ENCODE measurements around the gene TUBE1.
A peak's percentile ranks its signal among the peaks of the same experiment; 100 is the strongest.

Gene TUBE1

DNA sequence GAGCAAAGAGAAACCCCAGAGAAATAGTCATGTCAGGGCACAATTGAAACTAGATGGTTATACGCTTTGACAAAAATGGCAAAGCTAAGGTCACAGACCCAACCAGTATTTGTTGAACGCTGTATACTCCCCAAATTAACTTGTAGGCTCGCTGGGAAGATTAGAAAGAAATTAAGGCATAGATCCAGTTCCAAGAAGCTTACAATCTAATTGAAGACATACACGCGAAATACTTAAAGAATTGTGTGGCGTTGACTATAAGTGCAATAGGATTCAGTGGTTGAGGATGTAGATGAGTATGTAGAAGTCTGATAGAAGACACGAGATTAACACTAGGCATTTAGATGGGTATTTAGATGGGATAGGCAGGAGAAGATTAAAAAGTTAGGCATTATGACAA lies 634 bp upstream of the TUBE1 start:
- Histone ChIP-seq H3K4me1 (ENCODE audit: control insufficient read depth in 1 of 2, insufficient read depth in 2 of 2, low read length in 2 of 2) (no peaks in the 10 kb centered on the region), H2BK120ac (ENCODE audit: insufficient read depth, low read length, poor library complexity) (no peak overlapping the region), H3K27ac (ENCODE audit: low read depth, low read length) (no peak overlapping the region), H4K8ac (ENCODE audit: low read depth, low read length) (no peak overlapping the region), H3K18ac (ENCODE audit: low read length) (no peak overlapping the region), H3K79me2 (ENCODE audit: control insufficient read depth, insufficient read depth, low read length, poor library complexity) (no peaks in the 10 kb centered on the region), H3K4me3 (ENCODE audit: low read depth, low read length) (no peak overlapping the region), H3K9me3 (ENCODE audit: insufficient read depth, low read depth, low read length) (no peaks in the 10 kb centered on the region), H3K4ac (ENCODE audit: low read depth, low read length) (no peak overlapping the region), H3K4me2 (ENCODE audit: low read length) (peak overlapping the region; percentile 73), H3K23ac (ENCODE audit: low read length) (no peak overlapping the region), H4K91ac (ENCODE audit: low read depth, low read length) (no peak overlapping the region), H3K9ac (ENCODE audit: low read length) (no peak overlapping the region), H2AK5ac (ENCODE audit: low read length) (no peak overlapping the region), H2BK5ac (ENCODE audit: low read depth, low read length, poor library complexity) (no peak overlapping the region), H3K14ac (ENCODE audit: low read length) (no peak overlapping the region), H3K36me3 (ENCODE audit: control insufficient read depth in 1 of 2, insufficient read depth in 2 of 2, low read length in 2 of 2) (no peaks in the 10 kb centered on the region), H4K12ac (ENCODE audit: low read depth, low read length) (no peak overlapping the region), H2BK12ac (ENCODE audit: low read length) (no peak overlapping the region), H2AFZ (ENCODE audit: insufficient read depth, low read length, poor library complexity) (peak overlapping the region; percentile 50), H3K27me3 (ENCODE audit: insufficient read depth, low read length) (no peaks in the 10 kb centered on the region), H3K79me1 (ENCODE audit: low read length) (no peaks in the 10 kb centered on the region)
- no CpG with 5 or more reads among the region's 7 CpGs for WGBS (ENCODE audit: extremely low coverage, insufficient coverage, insufficient read length)
- DNase-seq: peak in 1 of 2 donors; percentile 23

DNA sequence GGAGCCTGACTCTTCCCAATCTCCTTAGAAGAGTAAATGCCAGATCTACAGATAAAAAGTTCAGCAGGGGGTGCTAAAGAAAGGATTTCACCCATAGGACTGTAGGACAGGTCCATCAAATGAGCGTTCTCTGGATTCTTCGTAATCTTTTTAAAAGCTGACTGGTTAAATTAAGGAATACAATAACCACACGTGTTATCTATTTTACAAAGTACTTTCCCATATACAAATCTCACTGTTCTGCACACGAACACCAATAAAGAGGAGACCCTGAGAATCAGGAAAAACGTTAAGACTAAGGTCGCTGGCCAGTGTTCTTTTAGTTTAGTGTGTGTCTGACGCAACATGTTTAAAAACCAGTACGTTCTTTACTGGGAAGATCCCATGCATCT lies 542 bp downstream of the TUBE1 start:
- no peak overlapping the region for H4K12ac ChIP-seq (ENCODE audit: low read depth, low read length)
- H3K9me3 ChIP-seq (ENCODE audit: insufficient read depth, low read depth, low read length): no peaks in the 10 kb centered on the region
- no peaks in the 10 kb centered on the region for H3K4me1 ChIP-seq (ENCODE audit: control insufficient read depth in 1 of 2, insufficient read depth in 2 of 2, low read length in 2 of 2)
- no peak overlapping the region for H3K9ac ChIP-seq (ENCODE audit: low read length)
- WGBS (ENCODE audit: extremely low coverage, insufficient coverage, insufficient read length): no CpG with 5 or more reads among the region's 8 CpGs
- H3K79me2 ChIP-seq (ENCODE audit: control insufficient read depth, insufficient read depth, low read length, poor library complexity): no peaks in the 10 kb centered on the region
- H2BK5ac ChIP-seq (ENCODE audit: low read depth, low read length, poor library complexity): no peak overlapping the region
- no peak overlapping the region for H3K23ac ChIP-seq (ENCODE audit: low read length)
- peak overlapping the region; percentile 62 for H3K4me2 ChIP-seq (ENCODE audit: low read length)
- DNase-seq: peak in 1 of 2 donors; percentile 62
- H3K27me3 ChIP-seq (ENCODE audit: insufficient read depth, low read length): no peaks in the 10 kb centered on the region
- H3K27ac ChIP-seq (ENCODE audit: low read depth, low read length): no peak overlapping the region
- no peak overlapping the region for H2AFZ ChIP-seq (ENCODE audit: insufficient read depth, low read length, poor library complexity)
- no peaks in the 10 kb centered on the region for H3K79me1 ChIP-seq (ENCODE audit: low read length)
- H4K91ac ChIP-seq (ENCODE audit: low read depth, low read length): no peak overlapping the region
- H3K14ac ChIP-seq (ENCODE audit: low read length): no peak overlapping the region
- no peak overlapping the region for H2BK120ac ChIP-seq (ENCODE audit: insufficient read depth, low read length, poor library complexity)
- H4K8ac ChIP-seq (ENCODE audit: low read depth, low read length): peak overlapping the region; percentile 56
- H3K36me3 ChIP-seq (ENCODE audit: control insufficient read depth in 1 of 2, insufficient read depth in 2 of 2, low read length in 2 of 2): no peaks in the 10 kb centered on the region
- H3K4me3 ChIP-seq (ENCODE audit: low read depth, low read length): peak overlapping the region; percentile 77
- H2BK12ac ChIP-seq (ENCODE audit: low read length): no peak overlapping the region
- H2AK5ac ChIP-seq (ENCODE audit: low read length): no peak overlapping the region
- H3K4ac ChIP-seq (ENCODE audit: low read depth, low read length): no peak overlapping the region
- no peak overlapping the region for H3K18ac ChIP-seq (ENCODE audit: low read length)

DNA sequence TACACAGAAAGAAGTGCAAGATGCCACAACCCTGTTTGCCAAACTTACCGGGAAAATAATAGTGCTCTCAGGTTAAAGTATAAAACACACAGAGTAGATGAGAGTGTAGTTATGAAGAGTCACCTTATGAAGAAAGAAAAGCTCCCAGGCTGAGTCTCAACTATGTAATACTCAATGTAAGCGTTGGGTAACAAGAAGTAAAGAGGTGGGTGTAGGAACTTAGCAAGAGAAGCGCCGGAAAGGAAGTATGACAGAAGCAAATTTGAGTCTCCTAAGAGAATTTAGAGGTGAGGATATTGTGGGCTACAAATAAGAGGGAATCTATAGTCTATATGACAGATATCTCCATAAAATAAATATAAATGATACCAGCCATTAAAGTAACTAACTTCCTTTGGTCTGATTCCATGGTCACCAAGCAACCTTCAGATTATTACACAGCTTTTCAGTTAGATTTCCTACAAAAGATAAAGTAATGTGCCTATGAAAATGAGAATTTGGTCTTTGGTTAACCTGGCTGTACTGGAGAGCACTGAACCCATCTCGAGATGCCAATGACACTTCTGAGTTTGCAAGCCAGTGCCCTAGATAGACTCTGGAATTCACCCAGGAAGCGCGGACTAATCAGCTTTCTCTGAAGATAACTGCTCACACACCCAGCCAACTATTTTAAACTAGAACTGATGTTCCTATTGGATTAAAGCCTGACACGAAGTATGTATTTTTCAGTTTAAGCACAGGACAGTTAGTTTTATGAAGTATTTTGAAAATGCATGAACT lies 1.8 kb downstream of the TUBE1 start:
- H3K79me2 ChIP-seq (ENCODE audit: control insufficient read depth, insufficient read depth, low read length, poor library complexity): no peaks in the 10 kb centered on the region
- H3K9ac ChIP-seq (ENCODE audit: low read length): no peak overlapping the region
- no peaks in the 10 kb centered on the region for H3K4me1 ChIP-seq (ENCODE audit: control insufficient read depth in 1 of 2, insufficient read depth in 2 of 2, low read length in 2 of 2)
- no peak overlapping the region for H2AFZ ChIP-seq (ENCODE audit: insufficient read depth, low read length, poor library complexity)
- no peak overlapping the region for H3K27ac ChIP-seq (ENCODE audit: low read depth, low read length)
- no peaks in the 10 kb centered on the region for H3K9me3 ChIP-seq (ENCODE audit: insufficient read depth, low read depth, low read length)
- no peak overlapping the region for H3K4me3 ChIP-seq (ENCODE audit: low read depth, low read length)
- no peaks in the 10 kb centered on the region for H3K36me3 ChIP-seq (ENCODE audit: control insufficient read depth in 1 of 2, insufficient read depth in 2 of 2, low read length in 2 of 2)
- WGBS (ENCODE audit: extremely low coverage, insufficient coverage, insufficient read length): no CpG with 5 or more reads among the region's 8 CpGs
- no peak overlapping the region for H4K8ac ChIP-seq (ENCODE audit: low read depth, low read length)
- H2BK12ac ChIP-seq (ENCODE audit: low read length): no peak overlapping the region
- no peaks in the 10 kb centered on the region for H3K27me3 ChIP-seq (ENCODE audit: insufficient read depth, low read length)
- no peak for DNase-seq
- no peak overlapping the region for H3K4me2 ChIP-seq (ENCODE audit: low read length)
- no peaks in the 10 kb centered on the region for H3K79me1 ChIP-seq (ENCODE audit: low read length)
- no peak overlapping the region for H3K14ac ChIP-seq (ENCODE audit: low read length)
- H4K12ac ChIP-seq (ENCODE audit: low read depth, low read length): no peak overlapping the region
- H2AK5ac ChIP-seq (ENCODE audit: low read length): no peak overlapping the region
- no peak overlapping the region for H3K4ac ChIP-seq (ENCODE audit: low read depth, low read length)
- no peak overlapping the region for H2BK120ac ChIP-seq (ENCODE audit: insufficient read depth, low read length, poor library complexity)
- no peak overlapping the region for H4K91ac ChIP-seq (ENCODE audit: low read depth, low read length)
- H3K18ac ChIP-seq (ENCODE audit: low read length): no peak overlapping the region
- H2BK5ac ChIP-seq (ENCODE audit: low read depth, low read length, poor library complexity): no peak overlapping the region
- H3K23ac ChIP-seq (ENCODE audit: low read length): no peak overlapping the region

DNA sequence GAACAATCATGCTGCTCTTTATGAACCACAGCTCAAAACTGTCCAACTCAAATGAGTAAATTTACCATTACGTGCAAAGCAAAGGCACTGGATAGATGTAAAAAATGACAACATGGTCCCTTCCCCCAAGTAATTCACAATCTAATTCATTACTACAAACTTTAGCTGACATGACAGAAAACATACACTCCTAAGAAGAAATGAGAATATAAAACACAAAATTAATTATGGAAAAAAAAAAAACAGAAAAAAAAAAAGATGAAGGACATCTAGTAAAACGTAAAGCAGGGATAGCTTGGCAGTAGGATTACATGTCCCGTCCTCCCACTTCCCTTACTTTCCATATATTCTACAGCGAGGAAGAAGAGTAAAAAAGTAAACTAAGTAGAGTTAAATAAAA lies 5.7 kb downstream of the TUBE1 start:
- Histone ChIP-seq H4K91ac (ENCODE audit: low read depth, low read length) (no peak overlapping the region), H4K12ac (ENCODE audit: low read depth, low read length) (no peak overlapping the region), H3K79me2 (ENCODE audit: control insufficient read depth, insufficient read depth, low read length, poor library complexity) (no peaks in the 10 kb centered on the region), H3K4ac (ENCODE audit: low read depth, low read length) (no peak overlapping the region), H3K4me2 (ENCODE audit: low read length) (no peak overlapping the region), H3K23ac (ENCODE audit: low read length) (no peak overlapping the region), H2AK5ac (ENCODE audit: low read length) (no peak overlapping the region), H3K18ac (ENCODE audit: low read length) (no peak overlapping the region), H3K14ac (ENCODE audit: low read length) (no peak overlapping the region), H3K79me1 (ENCODE audit: low read length) (no peaks in the 10 kb centered on the region), H2BK12ac (ENCODE audit: low read length) (no peak overlapping the region), H3K36me3 (ENCODE audit: control insufficient read depth in 1 of 2, insufficient read depth in 2 of 2, low read length in 2 of 2) (no peaks in the 10 kb centered on the region), H3K4me1 (ENCODE audit: control insufficient read depth in 1 of 2, insufficient read depth in 2 of 2, low read length in 2 of 2) (no peaks in the 10 kb centered on the region), H3K27ac (ENCODE audit: low read depth, low read length) (no peak overlapping the region), H4K8ac (ENCODE audit: low read depth, low read length) (no peak overlapping the region), H3K9ac (ENCODE audit: low read length) (no peak overlapping the region), H2BK120ac (ENCODE audit: insufficient read depth, low read length, poor library complexity) (no peak overlapping the region), H2BK5ac (ENCODE audit: low read depth, low read length, poor library complexity) (no peak overlapping the region), H2AFZ (ENCODE audit: insufficient read depth, low read length, poor library complexity) (no peak overlapping the region), H3K4me3 (ENCODE audit: low read depth, low read length) (no peak overlapping the region), H3K27me3 (ENCODE audit: insufficient read depth, low read length) (no peaks in the 10 kb centered on the region), H3K9me3 (ENCODE audit: insufficient read depth, low read depth, low read length) (no peaks in the 10 kb centered on the region)
- WGBS (ENCODE audit: extremely low coverage, insufficient coverage, insufficient read length): no CpG with 5 or more reads among the region's 4 CpGs
- DNase-seq: no peak
